Osteocyte (in vitro differentiated cells): ENCODE data around the gene MLF1. TPM values are rescaled to one million over a fixed set of nuclear protein-coding genes. Genes with fewer than 3 reads are reported as not detected.
"Not testable (repeated sequence)": the region's sequence is repeated elsewhere in the genome, so short reads cannot be mapped to it uniquely, and the experiment has no call there.

Source experiments
- DNase-seq: peaks from one replicate; pipeline ENCODE4 v3.0.0; 2021; ENCODE audit warnings: mixed read lengths; ENCODE audit not compliant: unreplicated experiment; ENCODE audit errors: extremely low spot score
- H3K27ac Mint-ChIP-seq: one replicate; pipeline ENCODE4 v1.8.0; 2021; ENCODE audit warnings: mild to moderate bottlenecking, mixed read lengths; ENCODE audit not compliant: unreplicated experiment
- H3K27me3 Mint-ChIP-seq: one replicate; pipeline ENCODE4 v1.8.0; 2021; ENCODE audit warnings: mixed read lengths; ENCODE audit not compliant: unreplicated experiment
- H3K36me3 Mint-ChIP-seq: one replicate; pipeline ENCODE4 v1.8.0; 2021; ENCODE audit warnings: mixed read lengths; ENCODE audit not compliant: unreplicated experiment
- H3K4me1 Mint-ChIP-seq: one replicate; pipeline ENCODE4 v1.8.0; 2021; ENCODE audit warnings: mixed read lengths; ENCODE audit not compliant: unreplicated experiment
- H3K4me3 Mint-ChIP-seq: one replicate; pipeline ENCODE4 v1.8.0; 2021; ENCODE audit warnings: mild to moderate bottlenecking, moderate library complexity, mixed read lengths; ENCODE audit not compliant: unreplicated experiment
- H3K9me3 Mint-ChIP-seq: one replicate; pipeline ENCODE4 v1.8.0; 2021; ENCODE audit warnings: mixed read lengths; ENCODE audit not compliant: unreplicated experiment
- CTCF ChIP-seq: fragments of 200-600 bp; sonication (generic); IDR thresholded peaks from 2 replicates; pipeline ENCODE4 v1.5.0; 2021; ENCODE audit warnings: antibody characterized with exemption, mild to moderate bottlenecking, moderate library complexity
- total RNA-seq: library from RNA; stranded (reverse); gene quantifications from 2 replicates; pipeline ENCODE4 v1.2.1, GENCODE V29; 2021

Gene MLF1
- total RNA-seq, 1 donor from 2014 or later: 11.8 TPM

- Mint-ChIP-seq H3K36me3 (no peaks in the 10 kb centered on the region), H3K4me1 (no peaks in the 10 kb centered on the region), H3K27ac (no peak overlapping the region), H3K4me3 (no peak overlapping the region), H3K9me3 (no peaks in the 10 kb centered on the region), H3K27me3 (no peaks in the 10 kb centered on the region)
- no peak for DNase-seq
- TF ChIP-seq CTCF: peak; percentile 78
Observed at GRCh38 chr3:158532099-158532734, 38.8 kb upstream of the MLF1 start.

DNA sequence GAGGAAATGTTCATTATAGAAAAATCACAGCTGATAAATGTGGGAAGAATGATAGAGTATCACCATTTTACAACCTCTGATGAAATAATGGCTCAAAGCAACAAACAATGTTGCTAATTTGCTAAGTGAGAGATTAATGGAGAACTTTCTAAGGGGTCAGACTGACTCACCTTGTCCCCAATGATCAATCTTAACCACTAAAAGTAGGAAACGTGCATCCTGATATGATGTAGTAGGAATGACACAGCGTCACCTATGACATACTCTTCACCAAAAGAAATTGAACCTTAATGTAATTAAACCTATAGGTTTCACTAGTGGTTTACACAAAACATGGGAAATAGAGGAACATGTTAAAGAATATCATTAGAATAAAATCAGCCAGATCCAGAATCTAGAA lies 35.1 kb upstream of the MLF1 start:
- Mint-ChIP-seq H3K27me3 (no peaks in the 10 kb centered on the region), H3K36me3 (no peaks in the 10 kb centered on the region), H3K4me3 (no peak overlapping the region), H3K4me1 (no peaks in the 10 kb centered on the region), H3K9me3 (no peaks in the 10 kb centered on the region), H3K27ac (no peak overlapping the region)
- DNase-seq: no peak
- TF ChIP-seq CTCF: no peak

DNA sequence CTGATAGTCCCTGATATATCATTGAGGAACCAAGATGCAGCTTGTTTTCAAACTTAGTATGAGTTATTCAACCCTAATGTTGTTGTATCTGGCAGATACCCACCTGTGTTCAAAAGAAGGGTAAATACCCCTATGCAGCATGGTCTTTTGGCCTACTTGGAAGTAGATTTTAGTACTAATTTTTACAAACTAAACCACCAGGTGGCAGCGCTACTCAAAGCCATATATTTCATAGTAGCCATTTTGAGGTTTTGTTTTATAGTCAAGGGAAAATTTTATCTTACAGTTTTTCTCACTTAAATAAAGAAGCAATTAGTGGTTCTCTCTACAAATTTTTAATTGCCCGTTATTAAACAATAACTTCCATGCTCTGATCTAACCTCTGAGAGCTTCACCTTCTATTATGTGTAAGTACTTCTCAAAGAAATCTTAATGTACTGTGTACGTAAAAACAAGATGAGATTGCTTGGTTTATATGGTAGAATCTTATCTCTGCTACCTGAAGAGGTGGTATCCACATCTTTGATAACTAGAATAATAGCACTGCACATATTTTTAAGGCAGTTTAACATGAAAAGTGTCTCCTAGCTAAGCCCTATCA lies 31.5 kb upstream of the MLF1 start:
- no peak for DNase-seq
- Mint-ChIP-seq H3K27ac (no peak overlapping the region), H3K36me3 (no peaks in the 10 kb centered on the region), H3K4me3 (no peak overlapping the region), H3K27me3 (no peaks in the 10 kb centered on the region), H3K4me1 (no peaks in the 10 kb centered on the region), H3K9me3 (no peaks in the 10 kb centered on the region)
- peak; percentile 67 for TF ChIP-seq CTCF

- no peak overlapping the region for H3K4me3 Mint-ChIP-seq
- no peak for DNase-seq
- no peaks in the 10 kb centered on the region for H3K36me3 Mint-ChIP-seq
- H3K9me3 Mint-ChIP-seq: no peaks in the 10 kb centered on the region
- H3K27me3 Mint-ChIP-seq: no peaks in the 10 kb centered on the region
- TF ChIP-seq CTCF: no peak
- no peak overlapping the region for H3K27ac Mint-ChIP-seq
- no peaks in the 10 kb centered on the region for H3K4me1 Mint-ChIP-seq
Observed at GRCh38 chr3:158540066-158540465, 30.9 kb upstream of the MLF1 start.

DNA sequence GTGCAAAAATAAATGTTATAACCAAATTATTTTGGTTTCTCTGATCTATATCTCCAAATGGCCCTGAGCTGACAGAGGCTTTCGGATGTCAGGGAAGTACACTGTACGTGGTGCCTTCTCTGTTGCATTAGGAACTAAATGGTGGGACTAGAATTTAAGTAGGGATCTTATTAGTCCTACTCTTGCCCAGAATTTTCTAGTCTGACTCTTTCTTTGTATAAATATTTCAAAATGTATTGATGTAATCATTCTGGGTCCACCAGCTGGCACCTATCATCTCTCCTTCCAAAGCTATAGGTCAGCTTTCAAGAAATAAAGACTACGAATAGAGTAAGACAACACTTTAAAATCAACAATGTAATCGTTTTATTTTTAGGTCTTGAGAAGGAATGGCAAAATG lies 22.3 kb upstream of the MLF1 start:
- Mint-ChIP-seq H3K27me3 (peaks cover 3% of the 10 kb centered on the region), H3K27ac (no peak overlapping the region), H3K36me3 (no peaks in the 10 kb centered on the region), H3K9me3 (no peaks in the 10 kb centered on the region), H3K4me1 (no peaks in the 10 kb centered on the region), H3K4me3 (no peak overlapping the region)
- no peak for DNase-seq
- TF ChIP-seq CTCF: no peak

- not testable (repeated sequence) for H3K9me3 Mint-ChIP-seq, H3K4me1 Mint-ChIP-seq, H3K27me3 Mint-ChIP-seq, H3K27ac Mint-ChIP-seq, H3K36me3 Mint-ChIP-seq, DNase-seq, H3K4me3 Mint-ChIP-seq
Observed at GRCh38 chr3:158549938-158550337, 21.1 kb upstream of the MLF1 start.
